Activated naive CD8-positive, alpha-beta T cell treated with anti-CD3 and anti-CD28 coated beads, Interleukin-2, amount 50 U/mL, for 24 hours (primary cell): Measurements from ENCODE around the gene SHH.
A peak's percentile ranks its signal among the peaks of the same experiment; 100 is the strongest.

ENCODE experiments used
- ATAC-seq: fragments of 150-1000 bp; cut with Tn5 transposase; one replicate; pipeline ENCODE4 v1.10.0; 2021
- DNase-seq: peaks from one replicate; pipeline ENCODE4 v3.0.0; 2021
- H3K27ac Mint-ChIP-seq: one replicate; pipeline ENCODE4 v1.8.0; 2021; ENCODE audit warnings: mild to moderate bottlenecking, mixed read lengths
- H3K27me3 Mint-ChIP-seq: one replicate; pipeline ENCODE4 v1.8.0; 2021; ENCODE audit warnings: mixed read lengths
- H3K36me3 Mint-ChIP-seq: one replicate; pipeline ENCODE4 v1.8.0; 2021; ENCODE audit warnings: low read depth, mixed read lengths
- H3K4me1 Mint-ChIP-seq: one replicate; pipeline ENCODE4 v1.8.0; 2021; ENCODE audit warnings: mixed read lengths
- H3K4me3 Mint-ChIP-seq: one replicate; pipeline ENCODE4 v1.8.0; 2021; ENCODE audit warnings: mild to moderate bottlenecking, moderate library complexity, mixed read lengths
- H3K9me3 Mint-ChIP-seq: one replicate; pipeline ENCODE4 v1.8.0; 2021; ENCODE audit warnings: mixed read lengths

Gene SHH

GRCh38 chr7:155811895-155812761 lies at the start of gene SHH:
Gene SHH (minus strand): TSS chr7:155812463. CDS start chr7:155812122, 341 bp downstream.
- peaks cover 20% of the 10 kb centered on the region for H3K4me1 Mint-ChIP-seq
- H3K9me3 Mint-ChIP-seq: no peaks in the 10 kb centered on the region
- no peak within 1 kb of the TSS for H3K27ac Mint-ChIP-seq
- H3K36me3 Mint-ChIP-seq: no peaks in the 10 kb centered on the region
- H3K4me3 Mint-ChIP-seq: peak within 1 kb of the TSS; percentile 43
- no peak for ATAC-seq
- no peak for DNase-seq
- peaks cover 68% of the 10 kb centered on the region for H3K27me3 Mint-ChIP-seq

DNA sequence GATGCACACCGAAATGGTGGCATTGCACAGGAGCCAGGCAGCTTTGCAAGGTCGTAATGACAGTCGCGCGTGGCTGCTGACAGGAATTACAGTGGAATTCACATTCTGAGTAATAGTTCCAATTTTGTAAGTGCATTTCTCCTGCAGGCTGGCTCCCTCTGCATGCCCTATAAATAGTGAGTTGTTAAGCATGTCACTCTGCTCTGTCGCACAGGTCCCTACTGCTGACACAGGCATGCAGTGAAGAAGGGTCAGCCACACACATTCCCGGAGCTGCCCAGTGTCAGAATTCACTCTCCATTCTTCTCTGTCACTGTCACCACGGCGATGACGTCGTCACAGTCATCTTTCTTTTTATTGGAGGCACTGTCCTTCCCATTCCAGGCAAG lies 49.2 kb upstream of the SHH start:
- H3K4me3 Mint-ChIP-seq: no peak overlapping the region
- no peaks in the 10 kb centered on the region for H3K4me1 Mint-ChIP-seq
- H3K27me3 Mint-ChIP-seq: peaks cover 10% of the 10 kb centered on the region
- no peak for ATAC-seq
- H3K27ac Mint-ChIP-seq: no peak overlapping the region
- H3K36me3 Mint-ChIP-seq: no peaks in the 10 kb centered on the region
- H3K9me3 Mint-ChIP-seq: no peaks in the 10 kb centered on the region
- DNase-seq: no peak

- Mint-ChIP-seq H3K9me3 (no peaks in the 10 kb centered on the region), H3K4me1 (no peaks in the 10 kb centered on the region)
- DNase-seq: no peak
Observed at GRCh38 chr7:155860840-155861479, 48.7 kb upstream of the SHH start.

GRCh38 chr7:155860461-155860839 lies 48.2 kb upstream of the SHH start:
- no peak for DNase-seq
- H3K27me3 Mint-ChIP-seq: peaks cover 4% of the 10 kb centered on the region

More at GRCh38 chr7:155860840-155861479, 48.7 kb upstream of the SHH start:
- Mint-ChIP-seq H3K36me3 (no peaks in the 10 kb centered on the region), H3K27ac (no peak overlapping the region), H3K27me3 (peaks cover 9% of the 10 kb centered on the region), H3K4me3 (no peak overlapping the region)
- no peak for ATAC-seq

GRCh38 chr7:155858521-155859061 lies 46.3 kb upstream of the SHH start:
- H3K4me1 Mint-ChIP-seq: no peaks in the 10 kb centered on the region
- no peak for ATAC-seq
- H3K27ac Mint-ChIP-seq: no peak overlapping the region

More at GRCh38 chr7:155860461-155860839, 48.2 kb upstream of the SHH start:
- Mint-ChIP-seq H3K36me3 (no peaks in the 10 kb centered on the region), H3K4me3 (no peak overlapping the region), H3K4me1 (no peaks in the 10 kb centered on the region), H3K27ac (no peak overlapping the region), H3K9me3 (no peaks in the 10 kb centered on the region)
- ATAC-seq: no peak

GRCh38 chr7:155857141-155857540 lies 44.9 kb upstream of the SHH start:
- H3K27ac Mint-ChIP-seq: no peak overlapping the region
- peaks cover 3% of the 10 kb centered on the region for H3K27me3 Mint-ChIP-seq
- no peaks in the 10 kb centered on the region for H3K9me3 Mint-ChIP-seq
- ATAC-seq (no peak), DNase-seq (no peak)
- no peaks in the 10 kb centered on the region for H3K4me1 Mint-ChIP-seq
- no peak overlapping the region for H3K4me3 Mint-ChIP-seq
- no peaks in the 10 kb centered on the region for H3K36me3 Mint-ChIP-seq

More at GRCh38 chr7:155858521-155859061, 46.3 kb upstream of the SHH start:
- no peak overlapping the region for H3K4me3 Mint-ChIP-seq
- no peak for DNase-seq
- no peaks in the 10 kb centered on the region for H3K9me3 Mint-ChIP-seq
- peaks cover 3% of the 10 kb centered on the region for H3K27me3 Mint-ChIP-seq
- H3K36me3 Mint-ChIP-seq: no peaks in the 10 kb centered on the region

DNA sequence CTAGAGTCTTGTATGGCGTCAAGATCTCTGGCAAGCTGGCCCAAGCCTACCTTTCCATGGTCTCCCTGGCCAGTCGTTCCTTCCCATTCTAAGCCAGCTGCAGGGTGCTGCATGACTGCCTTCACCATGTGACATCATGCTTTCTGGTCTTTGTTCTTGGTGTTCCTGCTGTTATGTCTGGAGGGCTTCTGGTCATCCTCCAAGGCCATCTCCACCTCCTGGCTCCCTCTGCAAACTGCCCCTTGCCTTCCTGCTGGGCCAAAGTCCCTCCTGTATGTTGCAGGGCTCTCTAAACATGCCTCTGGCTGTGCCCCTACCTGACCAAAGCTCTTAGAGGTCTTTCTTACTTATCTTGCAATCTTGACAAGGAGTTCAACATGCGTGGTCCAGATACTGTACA lies 44.4 kb upstream of the SHH start:
- Mint-ChIP-seq H3K36me3 (no peaks in the 10 kb centered on the region), H3K9me3 (no peaks in the 10 kb centered on the region), H3K4me1 (no peaks in the 10 kb centered on the region), H3K4me3 (no peak overlapping the region), H3K27me3 (peaks cover 2% of the 10 kb centered on the region), H3K27ac (no peak overlapping the region)
- no peak for DNase-seq
- no peak for ATAC-seq

DNA sequence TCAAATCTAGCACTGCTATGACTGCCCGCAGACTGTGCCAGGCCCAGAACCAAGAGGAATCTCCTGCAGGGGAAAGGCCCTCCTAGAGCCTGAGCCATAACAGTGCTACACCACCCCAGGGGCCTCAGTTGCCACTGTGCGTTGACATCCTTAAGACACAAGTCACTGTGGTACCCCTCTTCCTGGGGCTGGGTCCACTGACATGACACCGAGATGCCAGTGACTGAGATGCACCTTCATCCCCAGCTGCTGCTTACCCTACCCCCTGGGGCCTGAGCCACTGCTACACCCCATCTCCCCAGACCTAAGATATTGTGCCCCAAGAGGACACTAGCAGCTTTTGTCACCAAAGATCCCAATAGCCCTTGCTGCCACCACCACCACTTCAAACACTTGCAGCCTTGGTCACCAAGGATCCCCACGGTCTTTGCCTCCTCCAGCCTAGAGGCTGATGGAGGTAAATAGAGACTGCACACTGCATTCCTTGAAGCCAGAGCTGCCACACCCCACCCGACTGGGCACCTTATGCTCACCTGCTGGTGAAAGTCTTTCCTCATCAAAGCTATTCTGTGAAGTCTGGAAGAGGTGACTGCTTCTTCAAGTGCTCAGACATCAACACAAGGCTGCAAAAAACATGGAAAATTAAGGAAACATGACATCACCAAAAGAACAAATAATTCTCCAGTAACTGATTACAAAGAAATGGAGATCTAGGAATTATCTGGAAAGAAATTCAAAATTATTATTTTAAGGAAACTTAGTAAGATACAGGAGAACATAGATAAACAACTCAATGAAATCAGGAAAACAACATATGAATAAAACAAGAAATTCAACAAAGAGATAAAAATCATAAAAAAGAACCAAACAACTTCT lies 40.4 kb upstream of the SHH start:
- no peaks in the 10 kb centered on the region for H3K4me1 Mint-ChIP-seq
- H3K27ac Mint-ChIP-seq: no peak overlapping the region
- ATAC-seq: no peak
- no peak overlapping the region for H3K4me3 Mint-ChIP-seq
- H3K27me3 Mint-ChIP-seq: no peaks in the 10 kb centered on the region
- no peaks in the 10 kb centered on the region for H3K36me3 Mint-ChIP-seq
- no peak for DNase-seq
- no peaks in the 10 kb centered on the region for H3K9me3 Mint-ChIP-seq

GRCh38 chr7:155851892-155852291 lies 39.6 kb upstream of the SHH start:
- DNase-seq (no peak), ATAC-seq (no peak)
- H3K9me3 Mint-ChIP-seq: no peaks in the 10 kb centered on the region
- H3K27me3 Mint-ChIP-seq: no peaks in the 10 kb centered on the region
- H3K4me3 Mint-ChIP-seq: no peak overlapping the region
- H3K36me3 Mint-ChIP-seq: no peaks in the 10 kb centered on the region
- no peak overlapping the region for H3K27ac Mint-ChIP-seq
- no peaks in the 10 kb centered on the region for H3K4me1 Mint-ChIP-seq

GRCh38 chr7:155850766-155851678 lies 38.8 kb upstream of the SHH start:
- no peak for DNase-seq
- Mint-ChIP-seq H3K4me1 (no peaks in the 10 kb centered on the region), H3K27me3 (no peaks in the 10 kb centered on the region), H3K4me3 (no peak overlapping the region), H3K9me3 (no peaks in the 10 kb centered on the region), H3K27ac (no peak overlapping the region), H3K36me3 (no peaks in the 10 kb centered on the region)
- ATAC-seq: no peak

- Mint-ChIP-seq H3K27me3 (no peaks in the 10 kb centered on the region), H3K27ac (no peak overlapping the region), H3K4me3 (no peak overlapping the region), H3K9me3 (no peaks in the 10 kb centered on the region), H3K36me3 (no peaks in the 10 kb centered on the region), H3K4me1 (no peaks in the 10 kb centered on the region)
- no peak for DNase-seq
- no peak for ATAC-seq
Observed at GRCh38 chr7:155850001-155850436, 37.8 kb upstream of the SHH start.

- Mint-ChIP-seq H3K27ac (no peak overlapping the region), H3K36me3 (no peaks in the 10 kb centered on the region), H3K4me1 (no peaks in the 10 kb centered on the region), H3K27me3 (no peaks in the 10 kb centered on the region), H3K9me3 (no peaks in the 10 kb centered on the region), H3K4me3 (no peak overlapping the region)
- ATAC-seq (no peak), DNase-seq (no peak)
Observed at GRCh38 chr7:155848691-155849669, 36.7 kb upstream of the SHH start.
